GM23248 (cell line): ENCODE measurements around the gene ATXN7. TPM values are rescaled to one million over a fixed set of nuclear protein-coding genes. Genes with fewer than 3 reads are reported as not detected.

ENCODE experiments used
- DNase-seq: peaks from one replicate; pipeline ENCODE4 v3.0.0-alpha.2; 2015
- H2AFZ ChIP-seq: fragments of 200-600 bp; sonication (generic); 2 replicates; pipeline ENCODE4 v1.6.1; 2016; ENCODE audit warnings: antibody characterized with exemption
- H3F3A ChIP-seq: fragments of 200-600 bp; sonication (generic); 2 replicates; pipeline ENCODE4 v1.6.1; 2016; ENCODE audit warnings: mild to moderate bottlenecking, antibody characterized with exemption, mixed run types; ENCODE audit not compliant: insufficient read depth
- H3K27ac ChIP-seq: fragments of 200-600 bp; sonication (generic); 2 replicates; pipeline ENCODE4 v1.5.1; 2016; ENCODE audit warnings: mild to moderate bottlenecking
- H3K27me3 ChIP-seq: fragments of 200-600 bp; sonication (generic); replicated peaks from 2 replicates; pipeline ENCODE4 v1.6.1; 2016; ENCODE audit warnings: mild to moderate bottlenecking; ENCODE audit not compliant: insufficient read depth
- H3K36me3 ChIP-seq: fragments of 200-600 bp; sonication (generic); 2 replicates; pipeline ENCODE4 v1.6.1; 2016; ENCODE audit warnings: low read depth, mild to moderate bottlenecking
- H3K4me1 ChIP-seq: fragments of 200-600 bp; sonication (generic); 2 replicates; pipeline ENCODE4 v1.6.1; 2016; ENCODE audit warnings: mild to moderate bottlenecking; ENCODE audit not compliant: insufficient read depth
- H3K4me2 ChIP-seq: fragments of 200-600 bp; sonication (generic); one replicate; pipeline ENCODE4 v1.6.1; 2016; ENCODE audit warnings: mild to moderate bottlenecking; ENCODE audit not compliant: unreplicated experiment
- H3K4me3 ChIP-seq: fragments of 200-600 bp; sonication (generic); 2 replicates; pipeline ENCODE4 v1.5.1; 2016; ENCODE audit warnings: mild to moderate bottlenecking
- H3K79me2 ChIP-seq: fragments of 200-600 bp; sonication (generic); 2 replicates; pipeline ENCODE4 v1.6.1; 2016; ENCODE audit warnings: mild to moderate bottlenecking; ENCODE audit not compliant: insufficient read depth
- H3K9ac ChIP-seq: fragments of 200-600 bp; sonication (generic); 2 replicates; pipeline ENCODE4 v1.6.1; 2016; ENCODE audit warnings: mild to moderate bottlenecking
- H3K9me2 ChIP-seq: fragments of 200-600 bp; sonication (generic); 2 replicates; pipeline ENCODE4 v1.6.1; 2016; ENCODE audit warnings: mixed run types, mild to moderate bottlenecking, moderate library complexity; ENCODE audit not compliant: insufficient read depth
- H3K9me3 ChIP-seq: fragments of 200-600 bp; sonication (generic); one replicate; pipeline ENCODE4 v1.6.1; 2017; ENCODE audit warnings: low read depth
- H4K20me1 ChIP-seq: fragments of 200-600 bp; sonication (generic); 2 replicates; pipeline ENCODE4 v1.6.0; 2016; ENCODE audit not compliant: insufficient read depth
- EZH2 ChIP-seq: fragments of 200-600 bp; sonication (generic); IDR thresholded peaks from 2 replicates; pipeline ENCODE4 v1.6.1; 2018; ENCODE audit warnings: antibody characterized with exemption, mild to moderate bottlenecking; ENCODE audit not compliant: insufficient read depth, poor library complexity, severe bottlenecking
- EZH2phosphoT487 ChIP-seq: fragments of 200-600 bp; sonication (generic); IDR thresholded peaks from 2 replicates; pipeline ENCODE4 v1.6.1; 2018; ENCODE audit warnings: antibody characterized with exemption, moderate library complexity, mild to moderate bottlenecking, low read depth; ENCODE audit not compliant: insufficient read depth
- WGBS, 2 experiments: methylation state at CpG; one replicate each; pipeline ENCODE4 v1.1.6; 2015 to 2017; ENCODE audit warnings: low lambda C conversion rate in 2 of 2, low coverage in 1 of 2; ENCODE audit errors: missing lambda C conversion rate in 2 of 2; 5-methylcytosine and 5-hydroxymethylcytosine counted together
- in situ Hi-C: fragments of 300-500 bp; cut with MboI; formaldehyde crosslinking; loops from 2 replicates; pipeline ENCODE4 v1.15.0; 2020
- polyA plus RNA-seq: library from polyadenylated mRNA; unstranded; fragments of >200 nt; fragmentation: Nextera tagmentation; extraction: Ambion mirVana; gene quantifications from 2 replicates; pipeline ENCODE4 v1.2.1, GENCODE V29; 2016
- small RNA-seq: library from RNA; depleted of rRNA; stranded (forward); fragments of <200 nt; gene quantifications from one replicate; pipeline ENCODE3, GENCODE V24; 2014; ENCODE audit warnings: low read depth, low replicate concordance
- total RNA-seq: library from RNA; depleted of rRNA; stranded (reverse); fragments of >200 nt; shearing (Covaris generic); gene quantifications from 2 replicates; pipeline ENCODE4 v1.2.3, GENCODE V29; 2014; rRNA removed

The ATXN7 gene
- total and polyA plus RNA-seq, 2 experiments from 2014 or later: 2.4 to 3.9 TPM

GRCh38 chr3:64049832-64050231, 186.2 kb downstream of the ATXN7 start:
- H4K20me1 ChIP-seq: no peaks in the 10 kb centered on the region
- no peaks in the 10 kb centered on the region for H3K9me2 ChIP-seq
- 86 to 89% methylated on average over 4 of the region's 4 CpGs for WGBS, 2 experiments
- no peaks in the 10 kb centered on the region for H3K36me3 ChIP-seq
- H3K4me1 ChIP-seq: peaks cover 20% of the 10 kb centered on the region
- DNase-seq: no peak
- in situ Hi-C loops: loop anchor here (25.0 kb wide), 1 partner anchor 212 kb away; no protein-coding TSS in a partner anchor
- H3K27me3 ChIP-seq: no peaks in the 10 kb centered on the region
- H3K79me2 ChIP-seq: no peaks in the 10 kb centered on the region
- no peak overlapping the region for H3K9ac ChIP-seq
- H3K4me3 ChIP-seq: no peak overlapping the region
- H2AFZ ChIP-seq: no peak overlapping the region
- H3K9me3 ChIP-seq: no peaks in the 10 kb centered on the region
- H3F3A ChIP-seq: peaks cover 23% of the 10 kb centered on the region
- no peak overlapping the region for H3K4me2 ChIP-seq
- TF ChIP-seq EZH2 (no peak), EZH2phosphoT487 (no peak)
- H3K27ac ChIP-seq: no peak overlapping the region

Small RNA genes within 50 kb of the gene (small RNA-seq; reads per million reads assigned to genes)
- not detected for gene SCAANT1

Other genes with a start within 250 kb of the ATXN7 start
- not detected in 2 replicates for gene SNTN, start 211.2 kb upstream of the ATXN7 start, total RNA-seq
- not detected in 2 replicates for gene SNTN, start 211.2 kb upstream of the ATXN7 start, polyA plus RNA-seq
- not detected in 2 replicates for gene C3orf49, start 44.6 kb upstream of the ATXN7 start, total RNA-seq
- gene C3orf49, start 44.6 kb upstream of the ATXN7 start, polyA plus RNA-seq: not detected in 2 replicates
- 54.8 and 71.7 TPM in 2 replicates for gene THOC7, start 62 bp upstream of the ATXN7 start, total RNA-seq
- gene THOC7, start 62 bp upstream of the ATXN7 start, polyA plus RNA-seq: 93.8 and 103 TPM in 2 replicates
- gene SCAANT1, start 48.5 kb downstream of the ATXN7 start, total RNA-seq: not detected in 2 replicates
- not detected in 2 replicates for gene SCAANT1, start 48.5 kb downstream of the ATXN7 start, polyA plus RNA-seq
- 78.2 and 79.5 TPM in 2 replicates for gene PSMD6, start 159.6 kb downstream of the ATXN7 start, total RNA-seq
- 126 and 130 TPM in 2 replicates for gene PSMD6, start 159.6 kb downstream of the ATXN7 start, polyA plus RNA-seq